K562 (cell line): ENCODE measurements around the gene SH2D4B. TPM values are rescaled to one million over a fixed set of nuclear protein-coding genes. Genes with fewer than 3 reads are reported as not detected.

ENCODE experiments used
- ATAC-seq: fragments of 200-7000 bp; cut with Tn5 transposase; 3 replicates; pipeline ENCODE4 v1.9.1; 2020; ENCODE audit warnings: moderate library complexity
- BruUV-seq: library from RNA; stranded (reverse); fragments of 400-500 nt; replicated peaks from 2 replicates; lab custom pipeline; 2021; lab: Mats Ljungman, UMichigan
- CTCF ChIA-PET: fragments of 300-600 bp; formaldehyde crosslinking; extraction: SDS; loops from one replicate; lab custom pipeline; 2021; ENCODE audit warnings: low intra/inter-chr PET ratio; lab: Yijun Ruan, JAX
- POLR2A ChIA-PET: fragments of 300-600, 350-650 bp; sonication (Branson Sonifier 250); formaldehyde crosslinking; extraction: SDS; loops from one replicate; lab custom pipeline; 2021; ENCODE audit warnings: antibody characterized with exemption, inconsistent platforms; lab: Yijun Ruan, JAX
- DNase-seq, 4 experiments: peaks; one replicate each; pipeline versions ENCODE4 v3.0.0 to v3.0.0-alpha.2; 2011 to 2018; ENCODE audit warnings: low spot score in 3 of 4, mixed read lengths in 3 of 4; ENCODE audit errors: extremely low read depth in 1 of 4
- FAIRE-seq: peaks from 2 replicates; lab custom pipeline; 2011; peaks lifted over from hg19 to GRCh38; lab: Jason Lieb, UNC
- H2AFZ ChIP-seq: 2 replicates; pipeline ENCODE4 v1.6.0; 2011; ENCODE audit warnings: low read depth, low read length, control low read depth, inconsistent platforms
- H3K27ac ChIP-seq: fragments of 200-600 bp; 3 replicates; pipeline ENCODE4 v1.8.0; 2011; ENCODE audit warnings: low read depth, mild to moderate bottlenecking, control low read depth, inconsistent platforms, low read length, moderate library complexity, mixed read lengths; ENCODE audit errors: extremely low read depth
- H3K27me3 ChIP-seq, 2 experiments: fragments of 300-600 bp in 1 of 2; 2 replicates in 1 of 2; 3 replicates in 1 of 2; pipeline versions ENCODE4 v1.6.0 to v1.8.0; 2011; ENCODE audit warnings: inconsistent platforms in 2 of 2, low read length in 2 of 2, mild to moderate bottlenecking in 1 of 2, mixed read lengths in 1 of 2, moderate library complexity in 1 of 2; ENCODE audit not compliant: control insufficient read depth in 2 of 2, insufficient read depth in 2 of 2
- H3K36me3 ChIP-seq: fragments of 300-600 bp; 3 replicates; pipeline ENCODE4 v1.8.0; 2011; ENCODE audit warnings: mild to moderate bottlenecking, low read length, inconsistent platforms; ENCODE audit not compliant: control insufficient read depth, insufficient read depth
- H3K4me1 ChIP-seq, 2 experiments: fragments of 200-600 bp in 1 of 2; replicated peaks in 1 of 2; 2 replicates in 1 of 2; 3 replicates in 1 of 2; pipeline versions ENCODE4 v1.5.1 to v1.8.0; 2011; ENCODE audit warnings: inconsistent platforms in 2 of 2, low read length in 2 of 2, mild to moderate bottlenecking in 1 of 2, mixed read lengths in 1 of 2, moderate library complexity in 1 of 2; ENCODE audit not compliant: control insufficient read depth in 2 of 2, insufficient read depth in 2 of 2
- H3K4me2 ChIP-seq: 2 replicates; pipeline ENCODE4 v1.6.1; 2011; ENCODE audit warnings: low read length, control low read depth, inconsistent platforms, mixed read lengths; ENCODE audit not compliant: insufficient read depth
- H3K4me3 ChIP-seq: fragments of 200-600 bp; sonication (generic), shearing (Covaris generic); 2 replicates; pipeline ENCODE4 v1.5.1; 2016; ENCODE audit warnings: control low read depth, inconsistent platforms
- H3K79me2 ChIP-seq: fragments of 200-600 bp; 3 replicates; pipeline ENCODE4 v1.8.0; 2011; ENCODE audit warnings: low read length, inconsistent platforms; ENCODE audit not compliant: control insufficient read depth, insufficient read depth
- H3K9ac ChIP-seq, 2 experiments: 2 replicates each; pipeline versions ENCODE4 v1.6.0 to v1.6.1; 2011; ENCODE audit warnings: low read depth in 2 of 2, low read length in 2 of 2, control low read depth in 1 of 2, inconsistent platforms in 1 of 2, mild to moderate bottlenecking in 1 of 2, mixed read lengths in 1 of 2; ENCODE audit not compliant: insufficient read depth in 1 of 2
- H3K9me1 ChIP-seq: one replicate; pipeline ENCODE4 v1.6.0; 2011; ENCODE audit warnings: inconsistent platforms, mild to moderate bottlenecking, low read length, moderate library complexity; ENCODE audit not compliant: control insufficient read depth, insufficient read depth
- H3K9me3 ChIP-seq: replicated peaks from 2 replicates; pipeline ENCODE4 v1.5.1; 2011; ENCODE audit warnings: low read depth, low read length, inconsistent platforms; ENCODE audit not compliant: control insufficient read depth, insufficient read depth
- H4K20me1 ChIP-seq: replicated peaks from 2 replicates; pipeline ENCODE4 v1.6.1; 2011; ENCODE audit warnings: low read length, inconsistent platforms, mixed read lengths; ENCODE audit not compliant: control insufficient read depth, insufficient read depth
- ADNP ChIP-seq: fragments of 200-800 bp; sonication (Bioruptor generic); IDR thresholded peaks from 2 replicates; pipeline ENCODE4 v1.6.1; 2016; ENCODE audit warnings: missing genetic modification characterization, missing compliant biosample characterization
- ARID1B ChIP-seq: fragments of 450-650 bp; IDR thresholded peaks from 2 replicates; pipeline ENCODE4 v1.6.1; 2016; ENCODE audit warnings: antibody characterized with exemption, mild to moderate bottlenecking, inconsistent platforms
- BCOR ChIP-seq: fragments of 450-650 bp; IDR thresholded peaks from 2 replicates; pipeline ENCODE4 v1.6.1; 2016
- CBFA2T2 ChIP-seq: fragments of 450-650 bp; conservative IDR thresholded peaks from 2 replicates; pipeline ENCODE4 v1.6.1; 2017; ENCODE audit warnings: mild to moderate bottlenecking
- CBFA2T3 ChIP-seq: fragments of 450-650 bp; IDR thresholded peaks from 2 replicates; pipeline ENCODE4 v1.6.1; 2017
- CTBP1 ChIP-seq: fragments of 450-650 bp; IDR thresholded peaks from 2 replicates; pipeline ENCODE4 v1.6.1; 2016; ENCODE audit warnings: borderline replicate concordance
- ETS1 ChIP-seq: conservative IDR thresholded peaks from 2 replicates; pipeline ENCODE4 v1.6.1; 2011; ENCODE audit warnings: low read depth, mild to moderate bottlenecking, low read length; ENCODE audit not compliant: control insufficient read depth
- MTA3 ChIP-seq: fragments of 450-650 bp; formaldehyde crosslinking; IDR thresholded peaks from 2 replicates; pipeline ENCODE4 v1.6.1; 2017; ENCODE audit warnings: mild to moderate bottlenecking, borderline replicate concordance
- POLR3G ChIP-seq: IDR thresholded peaks from 2 replicates; pipeline ENCODE4 v1.6.1; 2011; ENCODE audit not compliant: insufficient read length, insufficient replicate concordance; ENCODE audit errors: extremely low read depth
- SMAD4 ChIP-seq: fragments of 250-450 bp; sonication (Bioruptor Pico); conservative IDR thresholded peaks from 2 replicates; pipeline ENCODE4 v1.8.0; 2021; ENCODE audit warnings: inconsistent platforms, mild to moderate bottlenecking, moderate library complexity
- TAL1 ChIP-seq: fragments of 450-650 bp; IDR thresholded peaks from 2 replicates; pipeline ENCODE4 v1.6.1; 2016; ENCODE audit warnings: mild to moderate bottlenecking
- ZFP36 ChIP-seq: fragments of 150-350 bp; IDR thresholded peaks from 2 replicates; pipeline ENCODE4 v1.6.1; 2018; ENCODE audit warnings: low read length, low read depth; ENCODE audit not compliant: partially characterized antibody
- ZFPM2 ChIP-seq: fragments of 250-450 bp; sonication (Bioruptor Pico); IDR thresholded peaks from 2 replicates; pipeline ENCODE4 v1.5.1; 2022; ENCODE audit warnings: mild to moderate bottlenecking
- ZNF707 ChIP-seq: fragments of 250-450 bp; sonication (Bioruptor Pico); conservative IDR thresholded peaks from 2 replicates; pipeline ENCODE4 v1.8.0; 2022; ENCODE audit warnings: inconsistent platforms, mild to moderate bottlenecking, moderate library complexity
- ZNF77 ChIP-seq: fragments of 250-450 bp; sonication (Bioruptor Pico); IDR thresholded peaks from 2 replicates; pipeline ENCODE4 v1.5.0; 2020
- WGBS: fragments of 100-300 bp; shearing (Covaris generic); methylation state at CpG from one replicate; pipeline ENCODE4 v1.1.6; 2016; ENCODE audit warnings: low coverage, mixed read lengths; ENCODE audit not compliant: insufficient coverage; ENCODE audit errors: missing lambda C conversion rate; 5-methylcytosine and 5-hydroxymethylcytosine counted together
- in situ Hi-C: fragments of 300-500 bp; cut with MboI; formaldehyde crosslinking; loops from 4 replicates; pipeline ENCODE4 v1.15.0; 2018; ENCODE audit warnings: inconsistent platforms, mixed read lengths
- intact Hi-C: fragments of 100-400 bp; cut with micrococcal nuclease; formaldehyde crosslinking; loops from 2 replicates; pipeline ENCODE4 v1.14.2; 2022
- polyA plus RNA-seq, 8 experiments: library from polyadenylated mRNA; depleted of rRNA in 4 of 8; stranded (reverse) in 5 of 8; unstranded in 3 of 8; fragments of >200 nt; fragmentation: Nextera tagmentation in 2 of 8; fragmentation: Illumina TruSeq in 1 of 8; extraction: Ambion mirVana in 2 of 8; extraction: Trizol in 1 of 8; gene quantifications; 2 replicates each; pipeline versions ENCODE4 v1.2.1 to v1.2.3, GENCODE V29; 2011 to 2014; ENCODE audit warnings: inconsistent platforms in 1 of 8, missing spikeins in 1 of 8
- total RNA-seq, 7 experiments: library from RNA; depleted of rRNA in 6 of 7; stranded (reverse); fragments of >200 nt in 6 of 7; fragmentation: Illumina TruSeq in 2 of 7; extraction: Trizol in 2 of 7; gene quantifications; 2 replicates each; pipeline versions ENCODE4 v1.2.1 to v1.2.3, GENCODE V29; 2011 to 2021; ENCODE audit warnings: low replicate concordance in 1 of 7
- TF ChIP-seq, protein P1 (sequence below): fragments of 250-450 bp; sonication (Bioruptor Pico); IDR thresholded peaks from 2 replicates; pipeline ENCODE4 v1.6.1; 2021; ENCODE audit warnings: mild to moderate bottlenecking

The SH2D4B gene
- total and polyA plus RNA-seq, 9 of the 15 experiments (the other 6 are each of a cell fraction or from before 2014, with no cell fraction given) = 0.03 to 0.14 (median 0.04) TPM; not detected in 4

GRCh38 chr10:80537086-80537735 lies 491 bp upstream of the SH2D4B start:
- DNase-seq = no peak
- no TSS peak for BruUV-seq
- no peak for ATAC-seq
- Histone ChIP-seq H3K36me3 (no peaks in the 10 kb centered on the region), H3K9me3 (no peaks in the 10 kb centered on the region), H3K9me1 (no peaks in the 10 kb centered on the region), H3K27ac (no peak overlapping the region), H3K27me3 (peaks cover 33 to 44% of the 10 kb centered on the region in 2 experiments), H4K20me1 (peaks cover 4% of the 10 kb centered on the region; the same call in 1 of the 2 replicates), H3K4me1 (peaks cover 10 to 18% of the 10 kb centered on the region in 2 experiments; a peak in 4 of 5 replicates), H3K9ac (no peak overlapping the region), H3K4me3 (no peak overlapping the region), H3K79me2 (no peaks in the 10 kb centered on the region), H3K4me2 (no peak overlapping the region), H2AFZ (no peak overlapping the region)
- peak; percentile 25; the same call in 1 of the 2 replicates for TF ChIP-seq TAL1
- TF ChIP-seq, protein P1, sequence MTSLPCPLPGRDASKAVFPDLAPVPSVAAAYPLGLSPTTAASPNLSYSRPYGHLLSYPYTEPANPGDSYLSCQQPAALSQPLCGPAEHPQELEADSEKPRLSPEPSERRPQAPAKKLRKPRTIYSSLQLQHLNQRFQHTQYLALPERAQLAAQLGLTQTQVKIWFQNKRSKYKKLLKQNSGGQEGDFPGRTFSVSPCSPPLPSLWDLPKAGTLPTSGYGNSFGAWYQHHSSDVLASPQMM (CRISPR knock-in tag) = no peak
- no peak for TF ChIP-seq ZFP36
- no peak for TF ChIP-seq ZNF77 (CRISPR knock-in tag)
- TF ChIP-seq CBFA2T3 = peak; percentile 66
- TF ChIP-seq CBFA2T2 = peak; percentile 54
- no peak for TF ChIP-seq CTBP1
- no peak for TF ChIP-seq POLR3G
- no peak for TF ChIP-seq ZNF707 (CRISPR knock-in tag)
- no peak for TF ChIP-seq ETS1
- TF ChIP-seq ADNP (tag) = no peak
- 0 out of 2 replicates have a peak, but pooled peaks have one; percentile 45 for TF ChIP-seq SMAD4 (CRISPR knock-in tag)
- no peak for TF ChIP-seq ZFPM2
- TF ChIP-seq BCOR = no peak
- TF ChIP-seq MTA3 = no peak
- 0 out of 2 replicates have a peak, but pooled peaks have one; percentile 8 for TF ChIP-seq ARID1B
- in situ Hi-C loops (no loop called here), intact Hi-C loops (no loop called here)
- ChIA-PET CTCF (no interaction called here), POLR2A (interaction anchor here (1.4 kb wide), 1 partner anchor 11 kb away, joined by 5 read pairs; no protein-coding TSS in a partner anchor)
- FAIRE-seq = no peak
- WGBS = 11% methylated on average over 8 of the region's 8 CpGs
